OCI-LY3 (cell line): ENCODE results near the gene ARMC6.

Experiments used
- H2AFZ ChIP-seq: fragments of 200-600, 300-600 bp; shearing (Covaris generic); 2 replicates; pipeline ENCODE4 v1.6.0; 2014; ENCODE audit warnings: antibody characterized with exemption, low read depth, low read length
- H3K27ac ChIP-seq: fragments of 200-600, 300-600 bp; sonication (generic); 2 replicates; pipeline ENCODE4 v1.5.1; 2014; ENCODE audit warnings: mild to moderate bottlenecking, low read length, moderate library complexity, mixed read lengths
- H3K27me3 ChIP-seq: fragments of 200-600, 300-600 bp; sonication (generic); 2 replicates; pipeline ENCODE4 v1.6.1; 2014; ENCODE audit warnings: low read depth, low read length, mixed read lengths
- H3K36me3 ChIP-seq: fragments of 200-600, 300-600 bp; sonication (generic); replicated peaks from 2 replicates; pipeline ENCODE3; 2014; ENCODE audit warnings: low read depth, low read length, mixed read lengths
- H3K4me1 ChIP-seq: fragments of 300-600, 200-600 bp; sonication (generic); 2 replicates; pipeline ENCODE4 v1.6.1; 2014; ENCODE audit warnings: low read length, mixed read lengths
- H3K4me2 ChIP-seq: fragments of 200-600, 300-600 bp; sonication (generic); 2 replicates; pipeline ENCODE4 v1.6.1; 2014; ENCODE audit warnings: low read length, mixed read lengths
- H3K4me3 ChIP-seq: fragments of 300-600, 200-600 bp; sonication (generic); 2 replicates; pipeline ENCODE4 v1.5.1; 2014; ENCODE audit warnings: antibody characterized with exemption, mild to moderate bottlenecking, low read length, moderate library complexity
- H3K79me2 ChIP-seq: fragments of 300-600, 200-600 bp; shearing (Covaris generic); 2 replicates; pipeline ENCODE4 v1.6.1; 2014; ENCODE audit warnings: mild to moderate bottlenecking, low read length, mixed read lengths
- H3K9ac ChIP-seq: fragments of 300-600, 200-600 bp; shearing (Covaris generic); 2 replicates; pipeline ENCODE4 v1.6.0; 2014; ENCODE audit warnings: mild to moderate bottlenecking, low read length, moderate library complexity
- H3K9me3 ChIP-seq: fragments of 200-600, 300-600 bp; shearing (Covaris generic); 2 replicates; pipeline ENCODE4 v1.6.1; 2014; ENCODE audit warnings: low read length, mixed read lengths; ENCODE audit not compliant: insufficient read depth
- H4K20me1 ChIP-seq: fragments of 200-600, 300-600 bp; sonication (generic); 2 replicates; pipeline ENCODE4 v1.6.1; 2016; ENCODE audit warnings: low read length, mixed read lengths; ENCODE audit not compliant: insufficient read depth
- CTCF ChIP-seq: fragments of 200-600, 300-600 bp; sonication (generic); IDR thresholded peaks from 2 replicates; pipeline ENCODE4 v1.5.1; 2014; ENCODE audit warnings: antibody characterized with exemption, low read length, low read depth
- EZH2phosphoT487 ChIP-seq: fragments of 200-600 bp; shearing (Covaris generic); IDR thresholded peaks from 2 replicates; pipeline ENCODE4 v1.6.1; 2018; ENCODE audit warnings: antibody characterized with exemption, mixed run types, low read depth

ARMC6 gene

GRCh38 chr19:19059018-19059836, 25.8 kb downstream of the ARMC6 start:
- TF ChIP-seq EZH2phosphoT487 (no peak), CTCF (no peak)
- Histone ChIP-seq H3K9ac (no peak overlapping the region), H2AFZ (no peak overlapping the region), H3K4me2 (no peak overlapping the region), H3K27ac (no peak overlapping the region), H3K4me3 (no peak overlapping the region), H3K79me2 (no peaks in the 10 kb centered on the region), H3K9me3 (no peaks in the 10 kb centered on the region), H4K20me1 (no peaks in the 10 kb centered on the region), H3K27me3 (no peaks in the 10 kb centered on the region), H3K4me1 (peaks cover 4% of the 10 kb centered on the region), H3K36me3 (peaks cover 13% of the 10 kb centered on the region)

GRCh38 chr19:19059837-19060611, 26.6 kb downstream of the ARMC6 start:
- Histone ChIP-seq H3K4me3 (no peak overlapping the region), H2AFZ (no peak overlapping the region), H3K9ac (no peak overlapping the region), H3K27me3 (no peaks in the 10 kb centered on the region), H3K36me3 (peaks cover 7% of the 10 kb centered on the region), H4K20me1 (no peaks in the 10 kb centered on the region), H3K27ac (no peak overlapping the region), H3K4me2 (no peak overlapping the region), H3K9me3 (no peaks in the 10 kb centered on the region), H3K79me2 (no peaks in the 10 kb centered on the region), H3K4me1 (peaks cover 10% of the 10 kb centered on the region)
- TF ChIP-seq EZH2phosphoT487 = no peak
- no peak for TF ChIP-seq CTCF

- no peak for TF ChIP-seq CTCF
- H3K9me3 ChIP-seq = no peaks in the 10 kb centered on the region
- H3K4me3 ChIP-seq = no peak overlapping the region
- no peaks in the 10 kb centered on the region for H3K79me2 ChIP-seq
- H4K20me1 ChIP-seq = no peaks in the 10 kb centered on the region
- H2AFZ ChIP-seq = no peak overlapping the region
- H3K4me2 ChIP-seq = no peak overlapping the region
- H3K4me1 ChIP-seq = peaks cover 15% of the 10 kb centered on the region
- H3K9ac ChIP-seq = no peak overlapping the region
- H3K27ac ChIP-seq = no peak overlapping the region
- no peaks in the 10 kb centered on the region for H3K27me3 ChIP-seq
- H3K36me3 ChIP-seq = peaks cover 7% of the 10 kb centered on the region
Observed at GRCh38 chr19:19061506-19061905, 28.1 kb downstream of the ARMC6 start.

GRCh38 chr19:19062454-19063182, 29.2 kb downstream of the ARMC6 start:
- peaks cover 4% of the 10 kb centered on the region for H3K36me3 ChIP-seq
- H3K4me3 ChIP-seq = peak overlapping the region; percentile 89
- no peak overlapping the region for H2AFZ ChIP-seq
- no peaks in the 10 kb centered on the region for H3K27me3 ChIP-seq
- no peaks in the 10 kb centered on the region for H3K9me3 ChIP-seq
- H3K4me2 ChIP-seq = peak overlapping the region; percentile 91
- no peak overlapping the region for H3K27ac ChIP-seq
- peaks cover 15% of the 10 kb centered on the region for H3K4me1 ChIP-seq
- TF ChIP-seq EZH2phosphoT487 (no peak), CTCF (no peak)
- peak overlapping the region; percentile 59 for H3K9ac ChIP-seq
- H4K20me1 ChIP-seq = no peaks in the 10 kb centered on the region
- H3K79me2 ChIP-seq = no peaks in the 10 kb centered on the region
